NT2/D1 (cell line): ENCODE results near the gene MT1G.

ENCODE experiments used
- YY1 ChIP-seq: IDR thresholded peaks from 2 replicates; pipeline ENCODE4 v1.6.1; 2011; ENCODE audit not compliant: insufficient read length, insufficient read depth
- ZNF274 ChIP-seq: IDR thresholded peaks from 2 replicates; pipeline ENCODE4 v1.6.1; 2011; ENCODE audit warnings: mild to moderate bottlenecking, low read depth, low read length

GRCh38 chr16:56634715-56635440, 33.0 kb downstream of the MT1G start:
- no peak for TF ChIP-seq ZNF274
- TF ChIP-seq YY1: no peak
